HG02938 (cell line): Measurements from ENCODE around the gene KRT76.

Experiments used
- ATAC-seq: cut with Tn5 transposase; IDR thresholded peaks from one replicate; pipeline ENCODE4 v1.9.1; 2021; ENCODE audit warnings: mild to moderate bottlenecking, moderate library complexity; ENCODE audit not compliant: unreplicated experiment

The KRT76 gene

DNA sequence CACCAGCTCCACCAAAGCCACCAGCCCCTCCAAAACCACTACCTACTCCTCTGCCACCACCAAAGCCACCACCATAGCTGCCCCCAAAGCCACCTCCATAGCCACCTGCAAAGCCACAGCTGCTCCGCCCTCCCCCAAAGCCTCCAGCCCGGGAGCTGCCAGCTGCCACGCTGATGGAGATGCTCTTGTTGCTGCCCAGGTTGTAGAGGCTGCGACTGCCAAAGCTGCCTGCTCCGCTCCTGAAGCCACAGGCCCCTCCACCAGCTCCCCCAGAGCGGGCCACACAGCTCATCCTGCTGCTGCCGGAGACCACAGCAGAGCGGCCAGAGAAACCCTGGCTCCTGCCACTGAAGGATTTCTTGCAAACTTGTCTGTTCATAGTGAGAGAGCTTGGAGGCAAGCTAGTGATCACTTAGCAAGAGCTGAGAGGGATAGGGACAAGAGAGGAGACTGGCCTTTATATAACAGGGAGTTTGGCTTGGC is at the start of gene KRT76:
TSS of gene KRT76 (minus strand) at position 433 of the 483 bp plus-strand sequence. CDS start at position 379, 54 bp downstream.
- no peak for ATAC-seq

DNA sequence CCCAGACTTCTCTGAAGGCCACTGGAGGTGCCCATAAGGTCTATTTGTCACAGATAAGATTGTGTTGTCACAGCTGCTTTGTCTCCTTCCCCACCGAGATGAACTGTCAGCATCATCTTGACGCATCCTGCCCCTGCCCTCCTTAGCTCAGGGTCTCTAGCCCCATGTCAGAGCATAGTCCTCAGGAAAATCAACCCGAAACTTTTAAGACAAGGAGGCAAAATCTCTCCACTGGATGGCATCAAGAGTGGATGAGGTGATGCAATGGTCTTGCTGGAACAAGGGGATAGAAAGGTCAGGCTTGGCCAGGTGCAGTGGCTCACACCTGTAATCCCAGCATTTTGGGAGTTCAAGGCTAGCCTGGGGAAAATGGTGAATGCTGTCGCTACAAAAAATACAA is 48.8 kb upstream of the KRT76 start:
- no peak for ATAC-seq

DNA sequence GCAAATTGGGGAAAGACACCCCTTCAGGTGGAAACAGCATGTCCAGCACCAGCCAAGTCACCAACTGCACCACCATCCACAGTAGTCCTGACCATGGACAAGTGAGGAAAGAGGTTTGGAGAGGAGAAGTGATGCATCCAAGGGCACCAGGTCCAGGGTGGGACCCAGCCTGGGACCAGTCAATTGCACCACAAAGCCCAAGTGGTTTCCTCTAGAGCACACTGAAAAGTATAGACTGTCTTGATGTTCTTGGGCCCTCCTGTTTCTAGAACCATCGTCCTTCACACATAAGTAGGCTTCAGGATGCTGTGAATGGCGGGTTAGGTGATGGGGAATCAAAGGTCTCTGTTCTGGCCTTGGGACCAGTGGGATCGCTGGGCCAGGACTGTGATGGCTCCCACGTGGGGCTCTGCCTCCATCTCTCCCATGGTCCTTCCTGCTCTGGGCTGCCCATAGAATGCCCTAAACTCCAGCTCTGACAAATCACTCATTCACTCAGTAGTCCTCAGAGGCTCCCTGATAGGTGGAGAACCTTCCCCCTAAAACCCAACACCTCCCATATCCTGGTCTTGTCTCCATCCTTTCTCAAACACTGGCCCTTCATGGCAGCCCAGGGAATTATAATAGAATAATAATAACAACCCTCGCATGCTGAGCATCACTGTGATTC is 47.7 kb upstream of the KRT76 start:
- no peak for ATAC-seq

DNA sequence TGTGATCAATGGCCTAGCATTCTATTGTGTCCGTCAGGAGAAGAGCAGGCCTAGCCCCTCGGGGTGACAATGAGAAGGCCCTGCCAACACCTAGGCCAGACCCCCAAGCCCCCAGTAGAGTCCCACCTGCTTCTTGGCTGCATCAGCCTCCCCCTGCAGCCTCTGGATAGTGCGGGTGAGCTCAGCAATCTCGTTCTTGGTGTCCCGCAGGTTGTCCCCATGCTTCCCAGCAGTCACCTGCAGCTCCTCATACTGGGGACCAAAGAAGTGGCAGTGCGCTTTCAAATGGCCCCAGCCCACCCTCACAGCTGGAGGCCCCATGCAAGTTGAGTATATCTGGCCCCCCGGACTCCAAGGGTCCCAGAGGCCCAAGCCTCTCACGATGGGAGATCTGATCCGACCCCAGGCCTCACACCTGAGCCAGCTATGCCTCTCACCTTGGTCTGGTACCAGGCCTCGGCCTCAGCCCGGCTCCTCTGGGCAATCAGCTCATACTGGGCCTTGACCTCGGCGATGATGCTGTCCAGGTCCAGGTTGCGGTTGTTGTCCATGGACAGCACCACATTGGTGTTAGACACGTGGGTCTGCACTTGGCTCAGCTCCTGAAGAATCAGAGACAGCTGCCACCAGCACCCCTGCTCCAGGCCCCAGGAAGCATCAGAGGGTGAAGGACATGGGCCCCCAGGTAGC is 46.8 kb upstream of the KRT76 start:
- no peak for ATAC-seq

DNA sequence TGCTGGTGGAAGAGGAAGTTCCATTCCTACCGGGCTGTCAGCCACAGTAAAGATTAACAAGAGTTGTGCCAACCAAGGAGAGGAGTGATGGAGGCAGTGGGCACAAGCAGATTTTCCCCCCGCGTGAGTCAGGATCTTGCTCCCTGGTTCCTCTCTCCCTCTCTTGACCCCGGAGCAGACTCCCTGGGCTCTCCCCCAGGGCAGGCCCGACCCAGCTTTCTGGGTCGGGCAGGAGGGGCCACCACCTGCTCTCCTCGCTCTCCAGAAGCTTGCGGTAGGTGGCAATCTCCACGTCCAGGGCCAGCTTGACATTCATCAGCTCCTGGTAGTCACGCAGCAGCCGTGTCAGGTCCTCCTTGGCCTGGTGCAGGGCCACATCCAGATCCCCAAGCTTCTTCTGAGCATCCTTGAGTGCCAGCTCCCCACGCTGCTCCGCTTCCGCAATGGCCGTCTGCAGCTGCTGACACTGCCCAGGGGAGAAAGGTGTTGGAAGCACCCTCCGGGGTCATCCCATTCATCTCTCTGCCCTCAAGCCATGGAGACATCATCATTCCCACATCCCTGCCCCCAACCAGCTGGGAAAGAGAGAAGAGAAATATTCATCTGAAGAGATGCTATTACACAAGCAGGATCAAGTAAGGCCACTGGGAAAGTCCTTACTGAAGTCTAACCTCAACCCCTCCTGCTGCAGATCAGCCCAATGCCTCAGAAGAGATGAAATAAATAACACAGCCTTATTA is 45.8 kb upstream of the KRT76 start:
- ATAC-seq = no peak

DNA sequence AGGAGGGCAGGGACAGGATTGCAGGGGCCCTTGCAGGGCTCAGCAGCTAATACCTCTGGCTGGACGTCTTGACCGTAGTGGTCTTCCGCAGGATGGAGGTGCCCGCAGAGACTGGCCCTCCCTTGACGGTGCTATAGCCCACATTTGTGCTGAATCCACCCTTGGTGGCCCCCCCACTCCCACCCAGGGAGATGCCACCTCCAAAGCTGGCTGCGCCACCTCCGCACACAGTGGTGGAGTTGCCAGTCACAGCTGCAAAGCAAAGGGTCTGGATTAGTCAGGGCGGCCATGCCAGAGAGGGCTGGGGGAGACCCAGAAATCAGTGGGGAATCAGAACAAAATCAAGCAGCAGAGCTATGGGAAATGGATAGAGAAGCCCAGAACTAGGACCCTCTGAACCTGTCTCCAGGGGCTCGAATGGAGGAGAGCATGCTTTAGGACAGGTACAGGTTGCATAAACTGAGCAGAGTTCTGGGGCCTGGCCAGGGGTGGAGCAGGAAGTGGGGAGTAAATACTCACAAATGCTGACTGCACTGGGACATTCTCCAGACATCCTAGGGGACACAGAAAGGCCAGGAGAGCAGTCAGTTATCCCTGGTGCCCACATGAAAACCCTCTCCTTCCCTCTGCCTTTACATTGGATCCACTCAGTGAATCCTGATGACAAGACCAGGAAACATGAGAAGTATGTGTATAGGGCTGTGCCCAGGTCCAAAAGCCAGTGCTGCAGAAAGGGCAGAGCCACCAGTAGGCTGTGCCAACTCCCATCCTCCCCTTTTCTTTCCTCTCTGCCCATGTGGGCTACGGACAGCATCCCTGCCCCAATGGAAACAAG is 44.9 kb upstream of the KRT76 start:
- no peak for ATAC-seq

DNA sequence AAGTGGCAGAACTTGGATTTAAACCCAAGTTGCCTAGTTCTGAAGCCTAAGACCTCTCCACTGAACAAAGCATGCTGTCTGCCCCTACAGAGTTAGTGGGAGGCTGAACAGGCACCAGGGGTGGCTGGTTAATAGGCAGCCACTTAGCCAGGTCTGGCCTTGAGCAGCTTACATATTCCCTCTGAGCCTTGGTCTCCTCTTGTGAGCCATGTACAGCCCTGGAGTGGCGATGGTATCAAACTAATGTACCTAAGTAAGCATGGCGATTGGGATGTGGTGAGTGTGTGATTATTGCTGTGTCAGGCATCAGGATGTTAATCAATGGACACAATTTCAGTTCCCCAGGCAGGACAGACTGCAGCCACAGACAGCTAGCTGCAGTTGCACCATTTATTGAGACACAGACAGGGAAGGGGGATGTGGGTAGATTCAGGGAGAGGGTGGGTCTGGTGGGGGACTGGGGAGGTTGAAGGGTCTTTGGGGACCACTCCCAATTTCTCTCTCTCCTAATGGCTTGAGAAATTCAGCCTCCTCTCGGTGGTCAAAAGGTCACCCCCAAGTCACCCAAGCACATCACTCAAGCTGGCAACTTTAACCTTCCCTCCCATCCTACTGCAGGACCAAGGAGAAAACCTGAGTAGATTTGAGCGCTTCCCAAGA is 44.1 kb upstream of the KRT76 start:
- no peak for ATAC-seq

DNA sequence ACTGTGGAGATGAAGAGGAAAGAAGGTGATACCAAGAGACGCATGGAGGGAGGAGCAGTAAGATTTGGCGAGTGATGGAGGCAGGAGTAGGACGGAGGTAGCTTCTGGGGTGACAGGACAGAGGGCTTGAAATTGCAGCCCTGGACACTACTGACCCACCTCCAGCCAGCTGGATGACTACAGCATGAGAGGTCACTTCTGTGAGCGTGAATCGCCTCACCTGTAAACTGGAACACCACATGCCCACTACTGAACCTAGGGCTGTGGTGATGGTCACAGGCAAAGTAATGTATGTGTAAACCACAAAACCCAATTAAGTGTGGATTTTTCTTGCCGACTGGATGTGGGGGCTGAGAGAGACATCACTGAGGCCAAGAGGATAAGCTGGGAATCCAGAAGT is 43.4 kb upstream of the KRT76 start:
- no peak for ATAC-seq

DNA sequence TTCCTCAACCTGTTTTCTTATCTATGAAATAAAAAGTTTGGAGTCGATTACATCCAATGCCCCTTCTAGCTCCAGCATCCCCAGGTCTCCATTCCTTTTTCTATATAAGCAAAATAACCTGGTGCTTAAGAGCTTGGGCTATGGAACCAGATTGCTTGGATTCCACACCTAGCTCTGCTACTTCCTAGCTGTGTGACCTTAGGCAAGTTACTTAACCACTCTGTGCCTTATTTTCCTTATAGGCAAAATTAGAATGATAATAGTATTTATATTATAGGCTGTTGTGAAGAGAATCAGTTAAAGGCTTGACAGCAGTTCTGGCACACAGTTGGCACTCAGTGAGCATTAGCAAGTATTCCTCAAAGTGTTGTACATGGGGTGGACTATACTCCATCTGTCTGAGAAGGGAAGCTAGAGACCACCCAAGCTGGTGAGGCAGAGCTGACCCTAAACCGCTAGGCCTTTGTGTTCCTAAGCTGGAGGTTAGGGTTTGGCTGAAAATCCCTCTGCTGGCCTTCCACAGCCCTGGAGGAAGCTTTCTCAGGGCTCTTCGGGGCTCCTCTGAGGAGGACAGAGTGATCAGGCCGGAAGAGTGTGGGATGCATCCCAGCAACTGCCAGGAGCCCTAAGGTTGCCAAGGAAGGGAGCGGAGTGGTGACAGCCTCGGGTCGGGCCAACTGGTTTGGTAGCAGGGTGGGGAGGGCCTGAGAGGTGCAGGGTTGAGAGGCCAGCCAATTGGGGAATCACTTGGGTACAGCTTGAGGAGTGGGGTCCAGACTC is 42.8 kb upstream of the KRT76 start:
- ATAC-seq = no peak

DNA sequence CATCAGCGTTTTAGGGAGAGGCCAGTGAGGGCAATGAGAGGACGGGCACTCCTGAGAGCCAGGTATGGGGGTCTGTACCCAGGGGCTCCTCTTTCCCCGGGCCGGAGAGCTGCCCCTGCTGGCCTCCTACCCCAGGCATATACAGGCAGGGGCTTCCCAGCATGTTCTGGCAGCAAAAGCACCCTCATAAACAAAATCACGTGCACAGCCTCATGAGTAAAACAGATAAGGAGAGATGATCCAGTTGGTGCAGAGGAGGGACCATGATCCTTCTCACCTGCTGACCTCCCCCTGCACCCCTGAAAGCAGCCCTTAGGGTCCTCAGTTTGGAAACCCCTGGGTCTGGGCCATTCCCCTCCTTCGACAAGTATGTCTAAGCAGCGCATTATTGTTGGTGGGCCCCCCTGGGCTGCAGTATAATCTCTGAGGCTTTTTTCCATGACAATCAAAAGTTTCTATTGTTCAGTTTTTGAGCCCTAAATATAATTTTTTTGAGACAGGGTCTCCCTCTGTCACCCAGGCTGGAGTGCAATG is 41.8 kb upstream of the KRT76 start:
- ATAC-seq = no peak

DNA sequence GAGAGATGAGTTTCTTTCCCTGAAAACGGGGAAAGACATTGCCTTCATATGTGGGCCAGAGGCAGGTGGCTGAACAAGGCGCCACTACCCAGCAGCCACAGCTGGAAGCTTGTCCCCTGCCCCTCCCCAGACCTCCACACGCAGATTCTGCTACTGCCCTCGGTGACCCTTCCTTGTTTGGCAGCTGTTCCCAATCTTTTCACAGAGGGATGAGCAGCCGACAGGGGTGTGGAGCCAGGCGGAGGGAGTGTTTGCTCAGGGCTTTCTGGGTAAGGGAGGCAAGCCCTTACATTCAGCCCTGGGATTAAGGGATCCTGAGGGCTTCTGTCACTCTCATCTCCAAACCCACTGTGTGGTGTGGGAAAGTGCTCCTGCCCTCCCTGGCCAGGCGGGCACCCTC is 41.2 kb upstream of the KRT76 start:
- no peak for ATAC-seq

DNA sequence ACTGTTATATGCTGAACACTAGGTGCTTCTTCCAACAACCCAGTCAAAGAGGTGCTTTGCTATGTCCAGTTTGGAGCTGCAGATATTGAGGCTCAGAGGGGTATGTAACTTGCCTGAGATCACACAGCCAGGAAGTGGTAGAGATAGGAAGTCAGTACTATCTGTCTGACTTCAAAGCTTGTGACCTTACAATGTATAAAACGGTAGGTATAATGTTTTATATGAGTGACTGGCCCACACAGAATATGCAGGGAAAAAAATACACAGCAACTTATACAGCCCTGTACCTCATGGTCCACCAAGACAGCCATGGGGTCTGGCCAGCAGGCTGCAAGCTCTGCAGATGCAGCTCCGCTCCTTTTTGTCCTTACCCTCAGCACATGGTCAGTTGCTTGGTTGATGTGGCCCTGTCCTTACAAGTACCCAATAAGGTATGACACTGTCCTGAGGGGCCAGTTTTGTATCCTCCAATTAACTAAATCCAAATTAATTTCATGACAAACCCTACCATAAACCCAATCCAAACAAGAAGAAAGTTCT is 40.6 kb upstream of the KRT76 start:
- ATAC-seq = no peak

DNA sequence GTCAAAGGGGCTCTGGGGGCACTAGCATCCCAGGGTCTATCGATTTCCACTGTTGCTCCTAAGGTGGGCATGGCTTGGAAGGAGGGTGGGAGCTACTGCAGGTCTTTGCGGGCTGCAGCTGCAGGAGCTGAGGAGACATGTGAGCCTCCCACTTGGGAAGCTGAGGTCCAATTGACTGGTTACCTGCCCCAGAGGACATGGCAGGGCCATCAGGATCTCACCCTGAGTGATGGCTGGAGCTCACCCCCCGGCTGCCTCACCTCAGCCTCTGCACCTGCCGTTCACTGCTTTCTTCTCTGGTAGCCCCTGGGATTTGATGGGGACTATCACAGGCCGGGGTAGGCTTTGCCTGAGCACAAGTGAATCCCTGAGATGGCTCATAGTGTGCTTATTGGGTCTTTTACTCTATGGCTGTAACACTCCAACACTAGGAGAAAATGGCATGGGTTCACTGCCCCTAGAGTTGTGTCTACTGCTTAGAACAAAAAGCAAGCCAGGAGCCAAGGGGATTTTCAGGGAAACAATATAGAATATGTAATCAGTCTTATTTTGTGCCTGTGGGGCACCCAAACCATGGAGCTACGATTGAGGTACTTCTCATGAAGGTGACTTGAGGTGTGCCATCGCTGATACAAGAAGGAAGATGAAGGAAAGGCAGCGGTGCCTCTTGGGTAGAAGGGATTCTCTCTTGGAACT is 40.0 kb upstream of the KRT76 start:
- no peak for ATAC-seq

DNA sequence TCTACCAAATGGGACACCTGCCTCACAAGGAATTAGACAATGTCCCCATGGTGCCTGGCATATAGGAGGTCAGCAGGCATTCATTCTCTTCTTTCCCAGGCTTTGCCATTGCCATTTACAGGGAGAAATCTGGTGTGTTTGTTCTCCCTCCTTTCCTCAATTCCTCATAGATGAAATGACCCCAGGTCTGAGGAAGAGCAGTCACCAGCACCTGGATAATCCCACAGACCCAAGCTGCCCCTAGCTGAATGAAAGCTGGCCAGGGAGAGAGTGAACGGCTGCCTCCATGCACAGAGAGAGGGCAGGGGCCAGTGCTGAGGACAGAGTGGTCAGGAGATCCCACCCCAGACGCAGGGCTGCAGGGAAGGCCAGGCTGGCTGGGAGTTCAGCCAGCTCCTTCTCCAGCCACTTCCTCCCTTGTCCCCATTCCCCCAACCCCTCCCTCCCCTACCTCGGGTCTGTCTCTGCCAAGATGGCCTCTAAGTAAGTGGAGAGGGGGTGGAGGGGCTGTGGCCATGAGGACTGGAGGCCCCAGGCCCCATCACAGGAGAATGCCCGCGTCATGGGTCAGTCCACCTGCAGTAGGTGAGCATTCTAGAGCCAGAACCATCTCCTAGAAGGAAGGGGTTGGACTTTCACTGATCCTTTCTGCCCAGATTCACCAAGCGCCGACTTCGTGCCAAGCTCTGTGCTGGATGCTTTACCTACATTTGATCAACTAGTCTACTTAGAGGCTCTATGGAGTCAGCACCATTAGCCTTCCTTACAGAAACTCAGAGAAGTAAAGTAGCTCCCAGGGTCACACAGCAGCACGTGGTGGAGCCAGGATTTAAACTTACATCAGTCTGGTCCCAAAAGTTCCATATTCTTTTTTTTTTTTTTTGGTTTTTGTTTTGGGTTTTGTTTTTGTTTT is 38.8 kb upstream of the KRT76 start:
- no peak for ATAC-seq

DNA sequence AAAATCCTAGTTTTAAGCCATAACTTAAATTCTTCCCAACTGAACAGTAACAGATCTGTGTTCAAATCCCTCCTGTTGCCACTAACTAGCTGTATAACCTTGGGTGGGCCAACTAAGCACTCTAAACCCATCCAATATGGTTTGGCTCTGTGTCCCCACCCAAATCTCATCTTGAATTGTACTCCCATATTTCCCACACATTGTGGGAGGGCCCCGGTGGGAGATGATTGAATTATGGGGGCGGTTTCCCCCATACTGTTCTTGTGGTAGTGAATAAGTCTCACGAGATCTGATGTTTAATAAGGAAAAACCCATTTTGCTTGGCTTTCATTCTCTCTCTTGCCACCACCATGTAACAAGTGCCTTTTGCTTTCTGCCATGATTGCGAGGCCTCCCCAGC is 38.0 kb upstream of the KRT76 start:
- ATAC-seq = no peak

DNA sequence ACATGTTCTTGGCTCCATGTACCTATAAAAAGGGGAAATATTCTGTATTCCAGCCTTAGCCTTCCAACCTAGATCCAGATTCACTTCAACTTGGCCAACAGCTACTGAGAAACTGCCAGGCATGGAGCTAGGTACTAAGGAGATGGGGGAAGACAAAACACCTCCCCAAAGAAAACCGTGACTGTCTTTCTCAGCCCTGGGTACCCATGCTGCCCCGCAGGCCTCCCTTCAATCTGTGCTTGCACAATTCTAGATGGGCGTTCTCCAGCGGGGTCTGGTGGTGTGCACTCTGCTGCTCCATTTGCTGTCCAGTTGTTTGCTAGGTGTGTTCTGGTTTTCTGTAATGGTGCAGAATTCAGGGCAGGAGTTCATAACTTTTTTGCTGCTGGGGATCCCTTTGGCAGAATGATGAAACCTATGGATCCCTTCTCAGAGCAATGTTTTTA is 37.6 kb upstream of the KRT76 start:
- ATAC-seq = no peak

DNA sequence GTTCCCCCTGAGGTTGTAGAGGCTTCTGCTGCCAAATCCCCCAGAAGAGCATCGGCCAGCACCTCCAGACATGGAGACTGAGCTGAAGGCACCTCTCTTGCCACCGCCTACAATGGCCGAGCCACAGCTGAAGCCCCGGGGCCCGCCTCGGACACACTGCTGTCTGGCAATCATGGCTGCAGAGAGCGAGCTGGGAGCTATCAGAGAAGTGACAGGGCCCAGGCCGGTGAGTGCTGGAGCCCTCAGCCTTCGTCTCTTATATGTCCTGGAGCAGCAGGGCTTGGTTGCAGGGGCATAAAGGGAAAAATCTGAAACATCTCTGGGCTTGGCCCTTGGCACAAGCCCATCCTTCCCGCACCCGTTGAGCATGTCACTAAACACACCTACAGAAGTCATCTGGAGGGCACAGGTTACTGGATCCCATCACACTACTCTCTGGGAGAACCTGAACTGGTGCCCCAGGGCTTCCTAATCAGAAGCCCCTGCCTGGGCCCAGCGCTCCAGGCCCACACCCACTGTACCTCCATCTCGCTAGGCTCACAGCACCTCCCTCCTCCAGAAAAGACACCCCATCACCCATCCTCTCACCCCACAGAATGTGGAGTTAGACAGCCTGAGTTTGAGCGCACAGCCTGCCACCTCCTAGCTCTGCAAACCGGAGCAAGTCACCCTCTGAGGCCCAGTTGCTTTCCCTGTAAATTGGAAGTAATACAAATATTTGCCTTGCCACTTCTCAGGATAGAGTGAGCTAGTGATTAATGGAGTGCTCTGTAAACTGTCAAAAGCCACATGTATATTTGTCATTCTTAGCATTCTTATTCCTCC is 37.0 kb upstream of the KRT76 start, which contains the start of gene KRT4:
TSS of gene KRT4 (minus strand) at position 232 of the 825 bp plus-strand sequence. CDS start at position 174, 58 bp downstream.
- no peak for ATAC-seq
